C4-2B (cell line): Measurements from ENCODE around the gene TMEM18.

ENCODE experiments used
- ZFX ChIP-seq: fragments of 450-650 bp; IDR thresholded peaks from 2 replicates; pipeline ENCODE4 v1.6.1; 2017
- TF ChIP-seq, protein P1 (sequence below): fragments of 450-650 bp; conservative IDR thresholded peaks from 2 replicates; pipeline ENCODE4 v1.5.1; 2017; ENCODE audit warnings: mild to moderate bottlenecking

DNA sequence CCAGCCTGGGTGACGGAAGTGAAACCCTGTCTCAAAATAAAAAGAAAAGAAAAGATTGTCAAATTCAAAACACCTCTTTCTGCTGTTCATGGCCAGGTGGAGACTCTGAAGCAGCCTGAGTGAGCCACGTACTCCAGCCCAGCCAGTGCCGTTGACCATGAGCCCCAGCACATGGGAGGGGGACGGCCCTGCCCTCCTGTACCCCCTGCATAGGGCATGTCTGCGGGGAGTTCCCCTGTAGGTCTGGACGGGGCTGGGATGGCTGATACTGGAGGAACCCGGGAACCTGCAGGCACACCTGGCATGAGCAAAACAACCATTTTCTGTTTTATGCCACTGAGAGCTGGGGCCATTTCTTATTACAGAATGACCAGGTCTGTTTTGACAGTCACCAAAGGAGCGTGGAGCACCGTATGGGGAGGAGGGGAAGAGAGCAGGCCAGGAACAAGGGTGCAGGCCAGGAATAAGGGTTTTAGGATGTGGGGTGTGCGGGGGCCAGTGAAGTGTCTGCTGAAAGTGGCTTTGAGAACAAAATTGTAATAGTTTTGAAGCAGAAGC is 30.1 kb downstream of the TMEM18 start:
- TF ChIP-seq, protein P1, sequence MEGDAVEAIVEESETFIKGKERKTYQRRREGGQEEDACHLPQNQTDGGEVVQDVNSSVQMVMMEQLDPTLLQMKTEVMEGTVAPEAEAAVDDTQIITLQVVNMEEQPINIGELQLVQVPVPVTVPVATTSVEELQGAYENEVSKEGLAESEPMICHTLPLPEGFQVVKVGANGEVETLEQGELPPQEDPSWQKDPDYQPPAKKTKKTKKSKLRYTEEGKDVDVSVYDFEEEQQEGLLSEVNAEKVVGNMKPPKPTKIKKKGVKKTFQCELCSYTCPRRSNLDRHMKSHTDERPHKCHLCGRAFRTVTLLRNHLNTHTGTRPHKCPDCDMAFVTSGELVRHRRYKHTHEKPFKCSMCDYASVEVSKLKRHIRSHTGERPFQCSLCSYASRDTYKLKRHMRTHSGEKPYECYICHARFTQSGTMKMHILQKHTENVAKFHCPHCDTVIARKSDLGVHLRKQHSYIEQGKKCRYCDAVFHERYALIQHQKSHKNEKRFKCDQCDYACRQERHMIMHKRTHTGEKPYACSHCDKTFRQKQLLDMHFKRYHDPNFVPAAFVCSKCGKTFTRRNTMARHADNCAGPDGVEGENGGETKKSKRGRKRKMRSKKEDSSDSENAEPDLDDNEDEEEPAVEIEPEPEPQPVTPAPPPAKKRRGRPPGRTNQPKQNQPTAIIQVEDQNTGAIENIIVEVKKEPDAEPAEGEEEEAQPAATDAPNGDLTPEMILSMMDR = no peak
- TF ChIP-seq ZFX = no peak
